ENCODE data around the gene TTC39A.
"Not testable (repeated sequence)": the region's sequence is repeated elsewhere in the genome, so short reads cannot be mapped to it uniquely, and the experiment has no call there.

Gene TTC39A

GRCh38 chr1:51328279-51328678, 2.1 kb downstream of the TTC39A start:
- Mint-ChIP-seq H3K4me3 (no peak overlapping the region), H3K4me1 (ENCODE audit: low read depth) (peaks cover 17% of the 10 kb centered on the region), H3K9me3 (no peaks in the 10 kb centered on the region), H3K36me3 (ENCODE audit: low read depth) (no peaks in the 10 kb centered on the region), H3K27me3 (peaks cover 41% of the 10 kb centered on the region), H3K27ac (no peak overlapping the region)
- intact Hi-C loops (cut with micrococcal nuclease) = no loop called here

GRCh38 chr1:51327386-51327785, 3.0 kb downstream of the TTC39A start:
- Mint-ChIP-seq H3K36me3 (ENCODE audit: low read depth) (no peaks in the 10 kb centered on the region), H3K4me1 (ENCODE audit: low read depth) (peaks cover 17% of the 10 kb centered on the region), H3K27ac (no peak overlapping the region), H3K4me3 (no peak overlapping the region), H3K27me3 (peaks cover 41% of the 10 kb centered on the region), H3K9me3 (no peaks in the 10 kb centered on the region)
- intact Hi-C loops (cut with micrococcal nuclease) = no loop called here

- Mint-ChIP-seq H3K9me3 (no peaks in the 10 kb centered on the region), H3K4me1 (ENCODE audit: low read depth) (peaks cover 17% of the 10 kb centered on the region), H3K4me3 (no peak overlapping the region), H3K27me3 (peaks cover 40% of the 10 kb centered on the region), H3K36me3 (ENCODE audit: low read depth) (no peaks in the 10 kb centered on the region), H3K27ac (no peak overlapping the region)
- intact Hi-C loops (cut with micrococcal nuclease) = no loop called here
Measured at GRCh38 chr1:51326839-51327238, 3.5 kb downstream of the TTC39A start.

GRCh38 chr1:51325878-51326755, 4.2 kb downstream of the TTC39A start:
- Mint-ChIP-seq H3K36me3 (ENCODE audit: low read depth) (no peaks in the 10 kb centered on the region), H3K27me3 (peaks cover 33% of the 10 kb centered on the region), H3K9me3 (no peaks in the 10 kb centered on the region), H3K27ac (no peak overlapping the region), H3K4me1 (ENCODE audit: low read depth) (peaks cover 11% of the 10 kb centered on the region), H3K4me3 (no peak overlapping the region)
- intact Hi-C loops (cut with micrococcal nuclease) = no loop called here

- no peaks in the 10 kb centered on the region for H3K36me3 Mint-ChIP-seq (ENCODE audit: low read depth)
- H3K27me3 Mint-ChIP-seq = peaks cover 27% of the 10 kb centered on the region
- H3K4me1 Mint-ChIP-seq (ENCODE audit: low read depth) = peaks cover 4% of the 10 kb centered on the region
- no peak overlapping the region for H3K27ac Mint-ChIP-seq
- no peaks in the 10 kb centered on the region for H3K9me3 Mint-ChIP-seq
- no peak overlapping the region for H3K4me3 Mint-ChIP-seq
- intact Hi-C loops (cut with micrococcal nuclease) = no loop called here
Measured at GRCh38 chr1:51325391-51325790, 5.0 kb downstream of the TTC39A start.

- H3K9me3 Mint-ChIP-seq; intact Hi-C loops (cut with micrococcal nuclease); H3K4me3 Mint-ChIP-seq; H3K27ac Mint-ChIP-seq; H3K36me3 Mint-ChIP-seq (ENCODE audit: low read depth); H3K4me1 Mint-ChIP-seq (ENCODE audit: low read depth): not testable (repeated sequence)
- peaks cover 26% of the 10 kb centered on the region for H3K27me3 Mint-ChIP-seq
Measured at GRCh38 chr1:51325011-51325385, 5.4 kb downstream of the TTC39A start.

GRCh38 chr1:51324251-51325010, 5.9 kb downstream of the TTC39A start:
- peaks cover 4% of the 10 kb centered on the region for H3K4me1 Mint-ChIP-seq (ENCODE audit: low read depth)
- no peak overlapping the region for H3K27ac Mint-ChIP-seq
- no peaks in the 10 kb centered on the region for H3K9me3 Mint-ChIP-seq
- intact Hi-C loops (cut with micrococcal nuclease) = no loop called here
- H3K4me3 Mint-ChIP-seq = no peak overlapping the region
- peaks cover 21% of the 10 kb centered on the region for H3K27me3 Mint-ChIP-seq
- H3K36me3 Mint-ChIP-seq (ENCODE audit: low read depth) = no peaks in the 10 kb centered on the region

GRCh38 chr1:51323778-51324177, 6.6 kb downstream of the TTC39A start:
- Mint-ChIP-seq H3K9me3 (no peaks in the 10 kb centered on the region), H3K27me3 (peaks cover 14% of the 10 kb centered on the region), H3K36me3 (ENCODE audit: low read depth) (no peaks in the 10 kb centered on the region), H3K4me3 (no peak overlapping the region), H3K27ac (no peak overlapping the region), H3K4me1 (ENCODE audit: low read depth) (peaks cover under 1% of the 10 kb centered on the region)
- intact Hi-C loops (cut with micrococcal nuclease) = no loop called here

GRCh38 chr1:51322417-51323101, 7.8 kb downstream of the TTC39A start:
- no peak overlapping the region for H3K27ac Mint-ChIP-seq
- H3K36me3 Mint-ChIP-seq (ENCODE audit: low read depth) = no peaks in the 10 kb centered on the region
- peaks cover 10% of the 10 kb centered on the region for H3K27me3 Mint-ChIP-seq
- intact Hi-C loops (cut with micrococcal nuclease) = no loop called here
- no peaks in the 10 kb centered on the region for H3K9me3 Mint-ChIP-seq
- H3K4me3 Mint-ChIP-seq = no peak overlapping the region
- H3K4me1 Mint-ChIP-seq (ENCODE audit: low read depth) = no peaks in the 10 kb centered on the region

- H3K36me3 Mint-ChIP-seq (ENCODE audit: low read depth) = no peaks in the 10 kb centered on the region
- H3K4me3 Mint-ChIP-seq = no peak overlapping the region
- no peaks in the 10 kb centered on the region for H3K4me1 Mint-ChIP-seq (ENCODE audit: low read depth)
- H3K27ac Mint-ChIP-seq = no peak overlapping the region
- intact Hi-C loops (cut with micrococcal nuclease) = no loop called here
- no peaks in the 10 kb centered on the region for H3K9me3 Mint-ChIP-seq
- peaks cover 9% of the 10 kb centered on the region for H3K27me3 Mint-ChIP-seq
Measured at GRCh38 chr1:51321924-51322280, 8.5 kb downstream of the TTC39A start.

- H3K27me3 Mint-ChIP-seq = peaks cover 4% of the 10 kb centered on the region
- no peaks in the 10 kb centered on the region for H3K9me3 Mint-ChIP-seq
- H3K4me1 Mint-ChIP-seq (ENCODE audit: low read depth) = no peaks in the 10 kb centered on the region
- no peaks in the 10 kb centered on the region for H3K36me3 Mint-ChIP-seq (ENCODE audit: low read depth)
- intact Hi-C loops (cut with micrococcal nuclease) = no loop called here
- H3K27ac Mint-ChIP-seq = no peak overlapping the region
- H3K4me3 Mint-ChIP-seq = no peak overlapping the region
Measured at GRCh38 chr1:51320967-51321923, 9.1 kb downstream of the TTC39A start.

GRCh38 chr1:51317798-51318197, 12.6 kb downstream of the TTC39A start:
- Mint-ChIP-seq H3K4me1 (ENCODE audit: low read depth) (peaks cover 10% of the 10 kb centered on the region), H3K27me3 (no peaks in the 10 kb centered on the region), H3K9me3 (no peaks in the 10 kb centered on the region), H3K36me3 (ENCODE audit: low read depth) (no peaks in the 10 kb centered on the region), H3K27ac (no peak overlapping the region), H3K4me3 (no peak overlapping the region)
- intact Hi-C loops (cut with micrococcal nuclease) = no loop called here

GRCh38 chr1:51316846-51317120, 13.6 kb downstream of the TTC39A start:
- H3K36me3 Mint-ChIP-seq (ENCODE audit: low read depth) = no peaks in the 10 kb centered on the region
- intact Hi-C loops (cut with micrococcal nuclease) = no loop called here
- no peak overlapping the region for H3K27ac Mint-ChIP-seq
- H3K27me3 Mint-ChIP-seq = no peaks in the 10 kb centered on the region
- no peaks in the 10 kb centered on the region for H3K9me3 Mint-ChIP-seq
- H3K4me3 Mint-ChIP-seq = no peak overlapping the region
- peaks cover 10% of the 10 kb centered on the region for H3K4me1 Mint-ChIP-seq (ENCODE audit: low read depth)
